Astrocyte of the hippocampus (primary cell): ENCODE data around the gene PCDHGB7.
"Not testable (repeated sequence)": the region's sequence is repeated elsewhere in the genome, so short reads cannot be mapped to it uniquely, and the experiment has no call there.

Experiments used
- DNase-seq: peaks from one replicate; pipeline ENCODE4 v3.0.0; 2011; ENCODE audit warnings: low read depth, low spot score

Gene PCDHGB7

DNA sequence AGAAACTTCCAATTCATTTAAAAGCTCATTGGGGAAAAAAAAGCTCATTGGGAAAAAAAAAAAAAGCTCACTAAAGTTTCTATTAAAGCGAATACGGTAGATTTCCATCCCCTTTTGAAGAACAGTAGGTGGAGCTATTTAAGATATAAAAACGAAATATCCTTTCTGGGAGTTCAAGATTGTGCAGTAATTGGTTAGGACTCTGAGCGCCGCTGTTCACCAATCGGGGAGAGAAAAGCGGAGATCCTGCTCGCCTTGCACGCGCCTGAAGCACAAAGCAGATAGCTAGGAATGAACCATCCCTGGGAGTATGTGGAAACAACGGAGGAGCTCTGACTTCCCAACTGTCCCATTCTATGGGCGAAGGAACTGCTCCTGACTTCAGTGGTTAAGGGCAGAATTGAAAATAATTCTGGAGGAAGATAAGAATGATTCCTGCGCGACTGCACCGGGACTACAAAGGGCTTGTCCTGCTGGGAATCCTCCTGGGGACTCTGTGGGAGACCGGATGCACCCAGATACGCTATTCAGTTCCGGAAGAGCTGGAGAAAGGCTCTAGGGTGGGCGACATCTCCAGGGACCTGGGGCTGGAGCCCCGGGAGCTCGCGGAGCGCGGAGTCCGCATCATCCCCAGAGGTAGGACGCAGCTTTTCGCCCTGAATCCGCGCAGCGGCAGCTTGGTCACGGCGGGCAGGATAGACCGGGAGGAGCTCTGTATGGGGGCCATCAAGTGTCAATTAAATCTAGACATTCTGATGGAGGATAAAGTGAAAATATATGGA is 13.0 kb downstream of the PCDHGB7 start, which contains the start of gene PCDHGA12:
PCDHGA12 (plus strand) TSS at position 176 of the 782 bp plus-strand sequence; CDS start at position 429, 253 bp downstream.
- peak; percentile 62 for DNase-seq

DNA sequence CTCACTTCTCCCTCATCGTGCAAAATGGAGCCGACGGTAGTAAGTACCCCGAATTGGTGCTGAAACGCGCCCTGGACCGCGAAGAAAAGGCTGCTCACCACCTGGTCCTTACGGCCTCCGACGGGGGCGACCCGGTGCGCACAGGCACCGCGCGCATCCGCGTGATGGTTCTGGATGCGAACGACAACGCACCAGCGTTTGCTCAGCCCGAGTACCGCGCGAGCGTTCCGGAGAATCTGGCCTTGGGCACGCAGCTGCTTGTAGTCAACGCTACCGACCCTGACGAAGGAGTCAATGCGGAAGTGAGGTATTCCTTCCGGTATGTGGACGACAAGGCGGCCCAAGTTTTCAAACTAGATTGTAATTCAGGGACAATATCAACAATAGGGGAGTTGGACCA is 13.8 kb downstream of the PCDHGB7 start:
- DNase-seq, result no peak

DNA sequence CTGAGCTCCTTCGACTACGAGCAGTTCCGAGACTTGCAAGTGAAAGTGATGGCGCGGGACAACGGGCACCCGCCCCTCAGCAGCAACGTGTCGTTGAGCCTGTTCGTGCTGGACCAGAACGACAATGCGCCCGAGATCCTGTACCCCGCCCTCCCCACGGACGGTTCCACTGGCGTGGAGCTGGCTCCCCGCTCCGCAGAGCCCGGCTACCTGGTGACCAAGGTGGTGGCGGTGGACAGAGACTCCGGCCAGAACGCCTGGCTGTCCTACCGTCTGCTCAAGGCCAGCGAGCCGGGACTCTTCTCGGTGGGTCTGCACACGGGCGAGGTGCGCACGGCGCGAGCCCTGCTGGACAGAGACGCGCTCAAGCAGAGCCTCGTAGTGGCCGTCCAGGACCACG is 14.8 kb downstream of the PCDHGB7 start:
- DNase-seq, result not testable (repeated sequence)

DNA sequence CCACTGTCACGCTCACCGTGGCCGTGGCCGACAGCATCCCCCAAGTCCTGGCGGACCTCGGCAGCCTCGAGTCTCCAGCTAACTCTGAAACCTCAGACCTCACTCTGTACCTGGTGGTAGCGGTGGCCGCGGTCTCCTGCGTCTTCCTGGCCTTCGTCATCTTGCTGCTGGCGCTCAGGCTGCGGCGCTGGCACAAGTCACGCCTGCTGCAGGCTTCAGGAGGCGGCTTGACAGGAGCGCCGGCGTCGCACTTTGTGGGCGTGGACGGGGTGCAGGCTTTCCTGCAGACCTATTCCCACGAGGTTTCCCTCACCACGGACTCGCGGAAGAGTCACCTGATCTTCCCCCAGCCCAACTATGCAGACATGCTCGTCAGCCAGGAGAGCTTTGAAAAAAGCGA is 15.2 kb downstream of the PCDHGB7 start:
- not testable (repeated sequence) for DNase-seq

DNA sequence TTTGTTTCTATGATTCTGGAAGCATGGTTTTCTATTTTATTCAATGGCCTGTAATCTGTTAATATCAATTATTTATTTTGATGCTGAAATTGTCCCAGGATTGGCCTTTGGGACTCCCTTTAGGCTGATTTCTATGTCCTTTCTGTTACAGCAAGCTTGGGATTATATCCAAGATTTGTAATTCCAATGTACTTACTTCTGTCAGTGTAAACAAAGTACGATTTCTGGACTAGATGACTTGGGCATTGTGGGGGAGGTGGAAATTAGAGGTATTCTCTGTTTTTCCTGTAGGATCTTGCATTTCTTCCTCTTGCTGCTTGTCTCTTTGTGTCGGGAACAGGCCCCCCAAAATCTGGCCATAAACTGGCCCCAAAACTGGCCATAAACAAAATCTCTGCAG is 16.5 kb downstream of the PCDHGB7 start:
- DNase-seq, result no peak

DNA sequence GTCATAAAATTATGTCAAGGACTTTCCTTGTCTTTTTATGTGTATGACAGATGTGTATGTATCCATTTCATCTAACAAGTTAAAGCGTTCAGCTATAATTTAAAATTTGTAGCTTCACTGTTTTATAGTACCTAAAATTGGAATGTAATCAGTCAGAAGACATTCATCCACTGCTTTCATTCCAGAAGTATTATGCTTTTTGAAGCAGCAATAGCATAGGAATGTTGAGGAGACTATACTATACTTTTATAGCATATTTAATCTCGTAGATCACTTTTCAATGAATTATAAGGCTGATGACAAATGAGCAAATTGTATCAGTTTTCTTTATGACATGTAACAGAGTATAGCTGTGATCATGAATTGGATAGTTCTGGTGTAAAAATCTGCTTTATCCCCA is 19.7 kb downstream of the PCDHGB7 start:
- DNase-seq, result no peak

DNA sequence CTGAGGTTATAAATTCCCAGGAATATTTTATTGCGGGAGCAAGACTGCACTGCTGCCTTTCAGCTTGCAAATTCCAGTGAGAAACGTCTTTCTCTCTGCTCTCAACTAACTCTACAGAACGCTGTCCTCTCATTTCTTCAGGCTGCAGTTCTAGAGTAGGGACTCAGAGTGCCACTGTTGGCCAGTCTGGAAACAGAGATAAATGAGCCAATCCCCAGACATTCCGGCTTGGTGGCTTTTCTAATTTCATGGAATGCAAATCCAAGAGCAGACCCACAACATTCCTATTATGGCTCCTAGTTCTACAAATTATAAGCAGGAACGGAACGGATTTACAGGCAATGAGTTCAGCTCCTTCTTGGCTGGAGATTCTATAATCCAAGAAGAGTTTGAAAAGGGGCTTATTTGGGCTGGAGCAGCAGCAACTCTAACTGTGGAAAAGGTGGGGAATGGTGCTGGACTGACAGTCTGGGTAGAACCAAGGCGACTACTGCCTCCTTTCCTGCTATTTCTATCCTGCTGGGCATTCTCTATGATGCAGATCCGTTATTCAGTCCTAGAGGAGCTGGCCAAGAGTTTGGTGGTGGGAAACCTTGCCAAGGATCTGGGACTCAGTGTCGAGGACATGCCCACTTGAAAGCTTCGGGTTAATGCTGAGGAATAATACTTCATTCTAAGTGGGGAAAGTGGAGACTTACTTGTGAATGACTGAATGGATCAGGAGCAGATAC is 22.1 kb downstream of the PCDHGB7 start:
- peak; percentile 45 for DNase-seq

DNA sequence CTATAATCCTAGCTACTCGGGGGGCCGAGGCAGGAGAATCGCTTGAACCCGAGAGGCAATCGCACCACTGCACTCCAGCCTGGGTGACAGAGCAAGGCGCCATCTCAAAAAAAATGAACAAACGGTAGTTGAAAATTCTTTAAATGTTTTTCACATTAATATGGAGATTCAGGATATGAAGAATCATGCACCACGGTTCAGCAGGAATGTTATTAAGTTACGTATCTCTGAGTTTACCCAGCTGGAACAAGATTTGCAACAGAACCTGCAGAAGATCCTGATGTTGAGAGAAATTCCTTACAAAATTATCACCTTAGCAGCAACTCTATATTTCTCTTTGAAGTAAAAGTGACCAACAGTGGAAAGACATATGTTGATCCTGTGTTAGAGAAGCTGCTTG is 22.9 kb downstream of the PCDHGB7 start:
- no peak for DNase-seq

DNA sequence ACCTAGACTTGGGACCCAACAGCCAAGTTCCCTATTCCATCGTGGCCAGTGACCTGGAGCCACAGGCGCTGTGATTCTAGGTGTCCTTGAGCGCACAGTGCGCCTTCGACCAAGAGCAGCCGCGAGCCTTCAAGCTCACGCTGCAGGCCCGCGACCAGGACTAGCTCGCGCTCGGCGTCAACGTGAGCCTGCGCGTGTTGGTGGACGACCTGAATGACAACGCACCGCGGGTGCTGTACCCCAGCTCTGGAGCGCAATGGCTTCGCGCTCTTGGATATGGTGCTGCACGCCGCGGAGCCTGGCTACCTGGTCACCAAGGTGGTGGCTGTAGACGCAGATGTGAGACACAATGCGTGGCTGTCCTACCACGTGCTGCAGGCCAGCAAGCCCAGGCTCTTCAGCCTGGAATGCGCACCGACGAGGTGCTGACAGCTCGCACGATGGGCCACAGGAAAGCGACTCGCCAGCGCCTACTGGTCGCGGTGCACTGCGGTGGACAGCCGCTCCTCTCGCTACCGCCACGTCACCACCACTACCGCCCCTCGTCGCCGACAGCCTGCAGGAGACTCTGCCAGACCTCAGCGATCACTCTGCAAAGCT is 24.2 kb downstream of the PCDHGB7 start:
- no peak for DNase-seq

DNA sequence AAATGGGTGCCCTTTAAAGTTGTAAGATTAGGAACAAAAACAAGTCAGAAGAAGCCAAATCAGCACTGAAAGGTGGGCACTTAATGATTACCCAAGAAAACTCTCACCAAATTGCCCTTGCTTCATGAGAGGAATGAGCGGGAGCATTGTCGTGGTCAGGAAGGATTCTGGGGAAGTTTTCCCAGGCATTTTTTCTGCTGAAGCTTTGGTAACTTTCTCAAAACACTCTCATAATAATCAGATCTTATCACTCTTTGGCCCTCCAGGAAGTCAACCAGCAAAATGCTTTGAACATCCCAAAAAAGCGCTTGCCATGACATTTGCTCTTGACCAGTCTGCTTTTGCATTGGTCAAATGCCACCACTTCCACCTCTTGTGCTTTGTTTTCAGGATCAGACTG is 47.9 kb downstream of the PCDHGB7 start:
- DNase-seq, result peak; percentile 64
